Heart right ventricle (tissue), 16 donors: Measurements from ENCODE around the gene SFN. TPM values are rescaled to one million over a fixed set of nuclear protein-coding genes. Genes with fewer than 3 reads are reported as not detected.

Source experiments
- ATAC-seq, 8 donors: fragments of 200-7000 bp; cut with Tn5 transposase; one replicate each; pipeline ENCODE4 v1.9.1; 2020; ENCODE audit warnings: mild to moderate bottlenecking in 8 of 8, moderate library complexity in 8 of 8, moderate number of reproducible peaks in 1 of 8
- DNase-seq, 2 donors: peaks; one replicate each; pipeline ENCODE4 v3.0.0-alpha.2; 2020
- H3K27ac ChIP-seq, 10 donors: fragments of 200-600 bp; sonication (generic) in 2 of 10; one replicate each; pipeline versions ENCODE4 v1.5.0 to v1.8.0; 2020 to 2022; ENCODE audit warnings: mild to moderate bottlenecking in 3 of 10
- H3K27me3 ChIP-seq, 7 donors: fragments of 200-600 bp; one replicate each; pipeline ENCODE4 v1.8.0; 2021 to 2022; ENCODE audit warnings: mild to moderate bottlenecking in 2 of 7
- H3K36me3 ChIP-seq, 9 donors: fragments of 200-600 bp; sonication (generic) in 1 of 9; one replicate each; pipeline versions ENCODE4 v1.5.0 to v1.8.0; 2020 to 2022; ENCODE audit warnings: mild to moderate bottlenecking in 2 of 9
- H3K4me1 ChIP-seq, 9 donors: fragments of 200-600 bp; sonication (generic) in 1 of 9; one replicate each; pipeline versions ENCODE4 v1.5.0 to v1.8.0; 2020 to 2022; ENCODE audit warnings: mild to moderate bottlenecking in 4 of 9
- H3K4me3 ChIP-seq, 10 donors: fragments of 200-600 bp; sonication (generic) in 2 of 10; one replicate each; pipeline versions ENCODE4 v1.5.0 to v1.8.0; 2020 to 2022; ENCODE audit warnings: mild to moderate bottlenecking in 7 of 10, moderate library complexity in 2 of 10
- H3K9me3 ChIP-seq, 11 donors: fragments of 200-600 bp in 10 of 11; sonication (generic) in 2 of 11; one replicate each; pipeline versions ENCODE4 v1.5.0 to v1.8.0; 2013 to 2022; ENCODE audit warnings: mild to moderate bottlenecking in 2 of 11, control low read depth in 1 of 11, moderate library complexity in 1 of 11
- CTCF ChIP-seq, 9 donors: fragments of 200-600 bp; sonication (generic) in 2 of 9; IDR thresholded peaks; one replicate each; pipeline versions ENCODE4 v1.5.0 to v1.8.0; 2021 to 2022; ENCODE audit warnings: antibody characterized with exemption in 9 of 9, mild to moderate bottlenecking in 5 of 9, moderate library complexity in 1 of 9
- WGBS, 2 donors: extraction: QIAGEN DNeasy Blood & Tissue Kit; methylation state at CpG; one replicate each; pipeline ENCODE4 v1.1.7; 2013; ENCODE audit warnings: inconsistent platforms in 1 of 2; 5-methylcytosine and 5-hydroxymethylcytosine counted together
- intact Hi-C, 10 donors: fragments of 100-400 bp; cut with DNase I; formaldehyde crosslinking; loops; one replicate each; pipeline versions ENCODE4 v1.11.1 to v1.14.2; 2022
- polyA plus RNA-seq, 2 donors: library from polyadenylated mRNA; stranded (reverse); fragments of 200-250 nt; gene quantifications; one replicate each; pipeline ENCODE4 v1.2.3, GENCODE V29; 2013
- total RNA-seq, 10 donors: library from RNA; stranded (reverse); fragmentation: NEBNext Ultra II Directional in 3 of 10; extraction: Animal tissue kit (Norgen Biotek cat#: 25700) in 3 of 10; gene quantifications; one replicate each; pipeline versions ENCODE4 v1.2.1 to v1.2.4, GENCODE V29; 2021 to 2023
- donor health status: Arrhythmogenic right ventricular cardiomyopathy.
- donor health status: ischemic (EF 13 %, LVEDD 7.1; RV severe dilation, severe dysfunction).
- donor health status: healthy with polysubstance abuse.
- donor health status: DM: no; HTN: yes; CAD: no.
- donor health status: DM: no; HTN: no; CAD: no.
- donor health status: ischemic (EF 25% LVEDD 6.9; RV normal size, moderate dysfunction).
- donor health status: ischemic (EF 25% LVEDD 5.7; RV mildly dilated, moderate dysfunction).
- donor health status: healthy.
- donor health status: DM: yes; HTN: yes; CAD: no.
- donor health status: Ischemic cardiomyopathy.
- donor health status: ischemic (EF 35%, LVEDD 5.7; RV mildly dilated, moderate dysfunction).
- donor health status: nonischemic (EF 11% LVEDD 7.7; RV severe dilation, severe dysfunction).
- donor health status: DM: yes; HTN: yes; CAD: no.
- donor health status: PGD.
- donor health status: ischemic (EF 29% LVEDD 5.4; RV normal size, mild dysfunction).
- donor health status: nonischemic (EF 23%, LVEDD 6.1; RV moderate dilation, normal function).

SFN gene
- total and polyA plus RNA-seq, 12 donors, result 0.19 to 0.42 TPM; not detected in 10

DNA sequence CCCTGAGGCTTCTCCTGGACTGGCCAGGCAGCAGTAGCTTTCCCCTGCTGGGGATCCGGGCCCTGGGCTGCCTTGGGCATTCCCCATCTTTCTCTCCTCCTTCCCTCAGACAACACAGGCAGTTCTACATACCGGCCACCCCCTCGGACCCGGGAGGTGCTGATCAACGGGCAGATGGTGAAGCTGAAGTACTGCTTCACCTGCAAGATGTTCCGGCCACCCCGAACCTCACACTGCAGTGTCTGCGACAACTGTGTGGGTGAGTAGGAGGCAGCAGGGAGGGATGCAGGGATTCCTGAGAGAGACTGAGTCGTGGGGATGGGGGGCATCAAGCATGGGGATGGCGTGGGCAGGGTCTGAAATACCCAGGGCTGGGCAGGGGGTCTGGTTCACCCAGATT is 14.4 kb upstream of the SFN start:
- Histone ChIP-seq H3K27me3 (no peaks in the 10 kb centered on the region), H3K27ac (no peak overlapping the region), H3K9me3 (no peaks in the 10 kb centered on the region), H3K4me3 (no peak overlapping the region), H3K36me3 (peaks cover 0 to 92% (median 46%) of the 10 kb centered on the region in 9 donors), H3K4me1 (peaks cover 0 to 5% (median 0%) of the 10 kb centered on the region in 9 donors)
- intact Hi-C loops, result loop anchor here in 1 of 10 donors (5.0 kb wide), 1 partner anchor 34 kb away; no protein-coding TSS in a partner anchor
- 92 to 95% methylated on average over 10 of the region's 10 CpGs for WGBS, 2 donors
- no peak for TF ChIP-seq CTCF (IDR thresholded peaks at IDR 0.05)
- DNase-seq (no peak), ATAC-seq (no peak)

- Histone ChIP-seq H3K4me3 (no peak overlapping the region), H3K4me1 (peaks cover 0 to 5% (median 0%) of the 10 kb centered on the region in 9 donors), H3K27me3 (no peaks in the 10 kb centered on the region), H3K27ac (no peak overlapping the region), H3K36me3 (peaks cover 0 to 92% (median 52%) of the 10 kb centered on the region in 9 donors), H3K9me3 (no peaks in the 10 kb centered on the region)
- TF ChIP-seq CTCF (IDR thresholded peaks at IDR 0.05), result no peak
- peak in 2 of 8 donors; percentile 6 to 12 for ATAC-seq
- no peak for DNase-seq
- 78 to 82% methylated on average over 10 of the region's 10 CpGs for WGBS, 2 donors
- intact Hi-C loops, result loop anchor here in 1 of 10 donors (5.0 kb wide), 1 partner anchor 33 kb away; no protein-coding TSS in a partner anchor
These were observed 13.8 kb upstream of the SFN start for GRCh38 chr1:26848941-26849774.

DNA sequence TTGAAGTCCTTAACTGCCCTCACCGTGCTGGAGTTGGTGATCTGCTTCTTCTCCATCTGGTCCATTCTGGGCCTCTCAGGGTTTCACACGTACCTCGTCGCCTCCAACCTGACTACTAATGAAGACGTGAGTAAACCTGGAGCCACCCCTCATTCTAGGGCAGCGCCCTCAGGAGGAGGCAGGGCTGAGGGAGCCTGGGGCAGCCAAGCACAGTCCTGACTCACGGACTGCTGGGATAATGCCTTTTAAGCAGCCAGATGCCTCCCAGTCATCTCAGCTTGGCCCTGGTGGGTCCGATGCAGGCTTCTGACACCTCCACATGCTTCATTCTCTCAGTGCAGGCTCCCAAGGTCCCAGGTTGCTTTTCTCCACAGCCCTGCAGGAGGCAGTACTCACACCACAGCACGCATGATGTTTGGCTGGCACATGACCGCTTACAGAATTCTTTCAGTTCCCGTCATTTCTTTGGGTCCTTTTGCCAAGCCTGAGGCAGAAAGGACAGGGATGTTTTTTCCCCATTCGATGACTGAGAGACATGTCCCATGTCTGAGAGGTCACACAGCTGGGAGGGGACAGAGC is 11.8 kb upstream of the SFN start:
- DNase-seq (no peak), ATAC-seq (no peak)
- intact Hi-C loops, result no loop called here
- 89 to 91% methylated on average over 12 of the region's 12 CpGs for WGBS, 2 donors
- Histone ChIP-seq H3K36me3 (peaks cover 0 to 99% (median 52%) of the 10 kb centered on the region in 9 donors), H3K27me3 (no peaks in the 10 kb centered on the region), H3K9me3 (no peaks in the 10 kb centered on the region), H3K27ac (no peak overlapping the region), H3K4me1 (peaks cover 0 to 5% (median 0%) of the 10 kb centered on the region in 9 donors), H3K4me3 (no peak overlapping the region)
- TF ChIP-seq CTCF (IDR thresholded peaks at IDR 0.05), result no peak

DNA sequence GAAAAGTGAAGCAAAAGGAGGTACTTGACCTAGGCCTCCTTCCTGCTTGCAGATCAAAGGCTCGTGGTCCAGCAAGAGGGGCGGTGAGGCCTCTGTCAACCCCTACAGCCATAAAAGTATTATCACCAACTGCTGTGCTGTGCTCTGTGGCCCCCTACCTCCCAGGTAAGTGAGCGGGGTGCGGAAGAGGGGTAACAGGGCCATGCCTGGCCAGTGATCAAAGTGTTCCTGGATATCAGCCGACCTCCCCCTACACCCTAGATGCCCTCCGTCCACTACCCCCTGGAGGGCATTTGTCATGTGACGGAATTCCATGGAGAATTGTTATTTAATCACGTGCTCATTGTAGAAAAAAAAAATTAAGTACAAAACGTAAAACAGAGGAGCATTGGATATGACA is 10.2 kb upstream of the SFN start:
- H3K27ac ChIP-seq, result no peak overlapping the region
- no peaks in the 10 kb centered on the region for H3K27me3 ChIP-seq
- no peak overlapping the region for H3K4me3 ChIP-seq
- peaks cover 0 to 5% (median 0%) of the 10 kb centered on the region in 9 donors for H3K4me1 ChIP-seq
- DNase-seq (no peak), ATAC-seq (no peak)
- TF ChIP-seq CTCF (IDR thresholded peaks at IDR 0.05), result no peak
- WGBS, 2 donors, result 76 to 77% methylated on average over 9 of the region's 9 CpGs
- no peaks in the 10 kb centered on the region for H3K9me3 ChIP-seq
- intact Hi-C loops, result loop anchor here in 6 of 10 donors (1.0 to 2.0 kb wide), 3 partner anchors 24 to 26 kb away; no protein-coding TSS in a partner anchor
- H3K36me3 ChIP-seq, result peaks cover 0 to 98% (median 45%) of the 10 kb centered on the region in 9 donors
